Lung (tissue), 12 donors: ENCODE results near the gene PIGT. TPM values are rescaled to one million over a fixed set of nuclear protein-coding genes. Genes with fewer than 3 reads are reported as not detected.

Experiments
- ATAC-seq: fragments of 200-7000 bp; cut with Tn5 transposase; one replicate; pipeline ENCODE4 v1.9.1; 2020; ENCODE audit warnings: moderate number of reproducible peaks; ENCODE audit not compliant: insufficient read depth, low FRiP score
- DNase-seq, 3 donors: peaks; one replicate each; pipeline ENCODE4 v3.0.0-alpha.2; 2013 to 2017
- H3K27ac ChIP-seq, 2 donors: one replicate each; pipeline ENCODE4 v1.5.1; 2013; ENCODE audit warnings: mild to moderate bottlenecking in 2 of 2, moderate library complexity in 2 of 2, control low read depth in 1 of 2, inconsistent platforms in 1 of 2, low read depth in 1 of 2, low read length in 1 of 2
- H3K27me3 ChIP-seq, 3 donors: one replicate each; pipeline ENCODE4 v1.5.1; 2013; ENCODE audit warnings: low read length in 2 of 3; ENCODE audit not compliant: control insufficient read depth in 3 of 3, insufficient read depth in 3 of 3
- H3K36me3 ChIP-seq, 4 donors: one replicate each; pipeline ENCODE4 v1.5.1; 2013; ENCODE audit warnings: low read length in 4 of 4, mild to moderate bottlenecking in 1 of 4, moderate library complexity in 1 of 4; ENCODE audit not compliant: control insufficient read depth in 4 of 4, insufficient read depth in 4 of 4
- H3K4me1 ChIP-seq, 5 donors: one replicate each; pipeline ENCODE4 v1.5.1; 2013; ENCODE audit warnings: low read length in 5 of 5, mild to moderate bottlenecking in 2 of 5, moderate library complexity in 1 of 5; ENCODE audit not compliant: control insufficient read depth in 5 of 5, insufficient read depth in 5 of 5
- H3K4me3 ChIP-seq: one replicate; pipeline ENCODE4 v1.5.1; 2013; ENCODE audit warnings: mild to moderate bottlenecking, control low read depth, moderate library complexity
- H3K9ac ChIP-seq, 2 donors: one replicate each; pipeline ENCODE4 v1.5.1; 2013; ENCODE audit warnings: low read length in 2 of 2, control low read depth in 1 of 2; ENCODE audit not compliant: insufficient read depth in 1 of 2
- H3K9me3 ChIP-seq, 4 donors: one replicate each; pipeline ENCODE4 v1.5.1; 2013; ENCODE audit warnings: low read length in 3 of 4, mild to moderate bottlenecking in 1 of 4, moderate library complexity in 1 of 4; ENCODE audit not compliant: control insufficient read depth in 4 of 4, insufficient read depth in 3 of 4
- CTCF ChIP-seq: IDR thresholded peaks from 2 replicates; pipeline ENCODE4 v1.5.1; 2012; ENCODE audit warnings: mild to moderate bottlenecking; ENCODE audit errors: control extremely low read depth, extremely low read depth
- WGBS, 2 donors: extraction: QIAGEN DNeasy Blood & Tissue Kit; methylation state at CpG; one replicate each; pipeline ENCODE4 v1.1.7; 2013; 5-methylcytosine and 5-hydroxymethylcytosine counted together
- polyA plus RNA-seq, 2 donors: library from polyadenylated mRNA; stranded (reverse); fragments of 200-250 nt; gene quantifications; one replicate each; pipeline ENCODE4 v1.2.1, GENCODE V29; 2013
- total RNA-seq, 2 donors: library from RNA; depleted of rRNA in 1 of 2; stranded (reverse); fragments of >200 nt in 1 of 2; gene quantifications; one replicate each; pipeline ENCODE4 v1.2.1, GENCODE V29; 2014 to 2021
- donor health status: control.
- donor health status: control.
- donor health status: Bipolar disorder and iron deficiency.
- donor health status: healthy.
- donor health status: DM: yes; HTN: yes; CAD: no.

Gene PIGT
- total and polyA plus RNA-seq, 4 donors: 33.6 to 107 (median 72.3) TPM

GRCh38 chr20:45367126-45367525 lies 48.8 kb upstream of the PIGT start:
- Histone ChIP-seq H3K27ac (no peak overlapping the region), H3K9me3 (no peaks in the 10 kb centered on the region), H3K9ac (no peak overlapping the region), H3K4me3 (no peak overlapping the region), H3K4me1 (peaks cover 6 to 12% (median 10%) of the 10 kb centered on the region in 5 donors), H3K36me3 (peaks cover 6 to 29% (median 16%) of the 10 kb centered on the region in 4 donors), H3K27me3 (no peaks in the 10 kb centered on the region)
- no peak for TF ChIP-seq CTCF
- ATAC-seq (no peak), DNase-seq (no peak)

- WGBS, 2 donors: 23 to 52% methylated on average over 6 of the region's 6 CpGs
- DNase-seq: no peak
- Histone ChIP-seq H3K27me3 (no peaks in the 10 kb centered on the region), H3K4me1 (peaks cover 6 to 17% (median 14%) of the 10 kb centered on the region in 5 donors), H3K9ac (no peak overlapping the region), H3K36me3 (peaks cover 6 to 29% (median 16%) of the 10 kb centered on the region in 4 donors), H3K9me3 (no peaks in the 10 kb centered on the region), H3K4me3 (no peak overlapping the region), H3K27ac (peak overlapping the region in 1 of 2 donors; percentile 64)
- TF ChIP-seq CTCF: no peak
- no peak for ATAC-seq
Measured at GRCh38 chr20:45368221-45368980, 47.5 kb upstream of the PIGT start.

DNA sequence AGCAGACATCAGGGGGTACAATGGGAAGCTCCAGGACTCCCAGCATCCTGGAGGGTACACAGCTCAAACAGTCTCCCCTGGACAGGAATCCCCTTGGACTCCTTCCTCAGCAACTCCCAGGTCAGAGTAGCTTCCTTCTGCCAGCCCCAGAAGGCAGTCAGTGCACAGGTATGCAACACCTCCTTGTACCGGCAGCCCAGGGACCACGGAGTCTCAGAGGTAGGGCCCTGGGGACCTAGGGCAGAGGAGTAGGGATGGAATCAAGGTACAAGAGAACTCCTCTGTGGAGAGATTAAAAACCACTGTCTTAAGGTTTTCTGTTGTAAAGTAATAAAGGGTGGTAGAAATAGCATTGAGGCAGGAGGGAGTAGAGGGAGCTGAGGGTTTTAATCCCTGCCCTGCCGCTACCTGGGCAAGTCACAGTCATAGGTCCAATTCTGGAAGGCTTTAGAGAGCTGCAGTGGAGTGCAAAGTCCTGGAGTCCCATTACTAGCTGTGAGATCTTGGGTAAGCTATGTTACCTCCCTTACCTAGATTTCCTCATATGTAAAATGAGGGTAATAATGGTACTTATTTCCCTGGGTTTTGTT lies 45.3 kb upstream of the PIGT start:
- Histone ChIP-seq H3K27me3 (no peaks in the 10 kb centered on the region), H3K9me3 (no peaks in the 10 kb centered on the region), H3K9ac (no peak overlapping the region), H3K27ac (no peak overlapping the region), H3K4me3 (no peak overlapping the region), H3K4me1 (peaks cover 0 to 12% (median 6%) of the 10 kb centered on the region in 5 donors), H3K36me3 (peaks cover 9 to 25% (median 16%) of the 10 kb centered on the region in 4 donors)
- TF ChIP-seq CTCF: no peak
- WGBS, 2 donors: 79 to 96% methylated on average over 3 of the region's 3 CpGs
- ATAC-seq: no peak
- no peak for DNase-seq
